Stimulated activated CD4-positive, alpha-beta T cell treated with anti-CD3 and anti-CD28 coated beads, Interleukin-15, amount 100 ng/mL, for 24 hours (primary cell): Measurements from ENCODE around the gene EMC10.

Experiments
- DNase-seq: peaks from one replicate; pipeline ENCODE4 v3.0.0-alpha.2; 2020

EMC10 gene

GRCh38 chr19:50500060-50500752, 23.9 kb downstream of the EMC10 start:
- DNase-seq = no peak

- DNase-seq = no peak
Observed at GRCh38 chr19:50500753-50501151, 24.4 kb downstream of the EMC10 start.

GRCh38 chr19:50501186-50501567, 24.9 kb downstream of the EMC10 start:
- DNase-seq = no peak

- no peak for DNase-seq
Observed at GRCh38 chr19:50501568-50502475, 25.5 kb downstream of the EMC10 start.

- DNase-seq = no peak
Observed at GRCh38 chr19:50505856-50506611, 29.7 kb downstream of the EMC10 start.

GRCh38 chr19:50506700-50507099, 30.4 kb downstream of the EMC10 start:
- no peak for DNase-seq

- no peak for DNase-seq
Observed at GRCh38 chr19:50507376-50507775, 31.1 kb downstream of the EMC10 start.

GRCh38 chr19:50508843-50509190, 32.5 kb downstream of the EMC10 start:
- DNase-seq = no peak

- DNase-seq = no peak
Observed at GRCh38 chr19:50509366-50509765, 33.1 kb downstream of the EMC10 start.

- no peak for DNase-seq
Observed at GRCh38 chr19:50510121-50510670, 33.9 kb downstream of the EMC10 start.

- no peak for DNase-seq
Observed at GRCh38 chr19:50510700-50511068, 34.4 kb downstream of the EMC10 start.

- peak; percentile 97 for DNase-seq
Observed at GRCh38 chr19:50511069-50511822, 34.9 kb downstream of the EMC10 start, which contains the start of gene JOSD2. JOSD2 (minus strand) TSS chr19:50511191; CDS start chr19:50510431, 760 bp downstream.

GRCh38 chr19:50512112-50512998, 36.0 kb downstream of the EMC10 start:
- DNase-seq = no peak

GRCh38 chr19:50512999-50513745, 36.9 kb downstream of the EMC10 start:
- no peak for DNase-seq

GRCh38 chr19:50513746-50514345, 37.5 kb downstream of the EMC10 start, which contains the start of gene ASPDH:
ASPDH (minus strand) TSS chr19:50513913; CDS start chr19:50513823, 90 bp downstream.
- no peak for DNase-seq

- no peak for DNase-seq
Observed at GRCh38 chr19:50514346-50515167, 38.2 kb downstream of the EMC10 start.

GRCh38 chr19:50515168-50515561, 38.9 kb downstream of the EMC10 start:
- no peak for DNase-seq

- no peak for DNase-seq
Observed at GRCh38 chr19:50516456-50516855, 40.1 kb downstream of the EMC10 start.
